H1 (cell line): ENCODE data around the gene RARB. TPM values are rescaled to one million over a fixed set of nuclear protein-coding genes. Genes with fewer than 3 reads are reported as not detected.

Experiments used
- CTCF ChIA-PET: fragments of 300-600 bp; sonication (Branson Sonifier 250); formaldehyde crosslinking; loops from one replicate; lab custom pipeline; 2021; ENCODE audit not compliant: partially characterized antibody; lab: Charles Lee
- POLR2A ChIA-PET: fragments of 300-600 bp; sonication (Branson Sonifier 250); formaldehyde crosslinking; loops from one replicate; lab custom pipeline; 2021; ENCODE audit warnings: inconsistent platforms; ENCODE audit not compliant: partially characterized antibody; lab: Charles Lee
- DNase-seq, 2 experiments: peaks; one replicate each; pipeline versions ENCODE4 v3.0.0 to v3.0.0-alpha.2; 2010 to 2022; ENCODE audit warnings: low spot score in 2 of 2, low read depth in 1 of 2, mixed read lengths in 1 of 2
- FAIRE-seq: peaks from 2 replicates; lab custom pipeline; 2011; peaks lifted over from hg19 to GRCh38; lab: Jason Lieb, UNC
- H2AFZ ChIP-seq: 2 replicates; pipeline ENCODE4 v1.8.1; 2012; ENCODE audit warnings: low read length, inconsistent platforms
- H2AK5ac ChIP-seq: 2 replicates; pipeline ENCODE4 v1.6.1; 2013; ENCODE audit warnings: low read depth, low read length
- H2BK120ac ChIP-seq: replicated peaks from 2 replicates; pipeline ENCODE3; 2013; ENCODE audit warnings: low read depth, low read length, inconsistent platforms
- H2BK12ac ChIP-seq: 2 replicates; pipeline ENCODE4 v1.6.1; 2013; ENCODE audit warnings: low read depth, low read length
- H2BK15ac ChIP-seq: 2 replicates; pipeline ENCODE4 v1.6.1; 2013; ENCODE audit warnings: low read length
- H2BK20ac ChIP-seq: 2 replicates; pipeline ENCODE4 v1.6.1; 2013; ENCODE audit warnings: low read length
- H2BK5ac ChIP-seq: 2 replicates; pipeline ENCODE4 v1.6.1; 2013; ENCODE audit warnings: low read depth, low read length
- H3K14ac ChIP-seq: 2 replicates; pipeline ENCODE4 v1.6.1; 2013; ENCODE audit warnings: inconsistent platforms; ENCODE audit not compliant: insufficient read length
- H3K18ac ChIP-seq: 2 replicates; pipeline ENCODE4 v1.6.1; 2013; ENCODE audit warnings: low read length; ENCODE audit errors: extremely low read depth
- H3K23ac ChIP-seq: 2 replicates; pipeline ENCODE4 v1.6.1; 2013; ENCODE audit warnings: inconsistent platforms; ENCODE audit not compliant: insufficient read length
- H3K23me2 ChIP-seq: 2 replicates; pipeline ENCODE4 v1.6.1; 2013; ENCODE audit warnings: low read depth, low read length
- H3K27ac ChIP-seq: 2 replicates; pipeline ENCODE4 v1.6.1; 2011; ENCODE audit warnings: low read depth, low read length, inconsistent platforms
- H3K27me3 ChIP-seq, 4 experiments: replicated peaks in 1 of 4; 1 replicate in 1 of 4; 2 replicates in 3 of 4; pipeline versions ENCODE4 v1.6.1 to v1.8.1; 2011 to 2013; ENCODE audit warnings: low read length in 3 of 4, mild to moderate bottlenecking in 3 of 4, inconsistent platforms in 2 of 4, mixed read lengths in 2 of 4, moderate library complexity in 1 of 4; ENCODE audit not compliant: control insufficient read depth in 3 of 4, insufficient read depth in 3 of 4; ENCODE audit errors: extremely low read depth in 1 of 4
- H3K36me3 ChIP-seq, 4 experiments: 2 replicates each; pipeline versions ENCODE4 v1.6.1 to v1.8.1; 2011 to 2013; ENCODE audit warnings: mild to moderate bottlenecking in 4 of 4, low read length in 3 of 4, moderate library complexity in 2 of 4, control low read depth in 1 of 4, inconsistent platforms in 1 of 4; ENCODE audit not compliant: insufficient read depth in 4 of 4, control insufficient read depth in 2 of 4
- H3K4ac ChIP-seq: replicated peaks from 2 replicates; pipeline ENCODE3; 2013; ENCODE audit warnings: low read length, low read depth, mixed read lengths, inconsistent platforms; ENCODE audit not compliant: insufficient read length
- H3K4me1 ChIP-seq, 4 experiments: replicated peaks in 1 of 4; 1 replicate in 1 of 4; 2 replicates in 3 of 4; pipeline versions ENCODE4 v1.6.1 to v1.8.1; 2011 to 2013; ENCODE audit warnings: low read length in 3 of 4, inconsistent platforms in 2 of 4, mixed read lengths in 1 of 4; ENCODE audit not compliant: insufficient read depth in 4 of 4, control insufficient read depth in 3 of 4
- H3K4me2 ChIP-seq, 2 experiments: 2 replicates each; pipeline versions ENCODE4 v1.6.1 to v1.8.1; 2011 to 2013; ENCODE audit warnings: low read depth in 2 of 2, low read length in 2 of 2, control low read depth in 1 of 2, inconsistent platforms in 1 of 2, mild to moderate bottlenecking in 1 of 2; ENCODE audit not compliant: insufficient read depth in 1 of 2
- H3K4me3 ChIP-seq, 4 experiments: fragments of 200-600, 300-600 bp in 1 of 4; sonication (generic), shearing (Covaris generic), sonication (Bioruptor Twin) in 1 of 4; 2 replicates each; pipeline versions ENCODE4 v1.5.1 to v1.8.1; 2011 to 2016; ENCODE audit warnings: low read length in 4 of 4, low read depth in 3 of 4, control low read depth in 2 of 4, inconsistent platforms in 2 of 4, mild to moderate bottlenecking in 2 of 4, mixed read lengths in 1 of 4, moderate library complexity in 1 of 4; ENCODE audit not compliant: insufficient read depth in 2 of 4; ENCODE audit errors: extremely low read depth in 1 of 4
- H3K56ac ChIP-seq: replicated peaks from 2 replicates; pipeline ENCODE3; 2013; ENCODE audit warnings: low read depth, mild to moderate bottlenecking, mixed read lengths, low read length, inconsistent platforms; ENCODE audit not compliant: insufficient read length
- H3K79me1 ChIP-seq: 2 replicates; pipeline ENCODE4 v1.6.1; 2013; ENCODE audit warnings: low read depth, low read length, control low read depth
- H3K79me2 ChIP-seq, 2 experiments: 2 replicates each; pipeline versions ENCODE4 v1.6.1 to v1.8.1; 2012 to 2013; ENCODE audit warnings: low read length in 2 of 2, mild to moderate bottlenecking in 2 of 2, inconsistent platforms in 1 of 2; ENCODE audit not compliant: insufficient read depth in 2 of 2, control insufficient read depth in 1 of 2
- H3K9ac ChIP-seq, 4 experiments: replicated peaks in 1 of 4; 1 replicate in 1 of 4; 2 replicates in 3 of 4; pipeline versions ENCODE4 v1.6.1 to v1.8.1; 2011 to 2013; ENCODE audit warnings: low read depth in 3 of 4, low read length in 3 of 4, control low read depth in 2 of 4, mild to moderate bottlenecking in 2 of 4, moderate library complexity in 2 of 4, inconsistent platforms in 1 of 4; ENCODE audit errors: extremely low read depth in 1 of 4
- H3K9me3 ChIP-seq, 2 experiments: 2 replicates each; pipeline versions ENCODE4 v1.6.1 to v1.8.1; 2012 to 2013; ENCODE audit warnings: mild to moderate bottlenecking in 2 of 2, moderate library complexity in 2 of 2, control low read depth in 1 of 2, inconsistent platforms in 1 of 2, low read depth in 1 of 2, low read length in 1 of 2, mixed read lengths in 1 of 2; ENCODE audit not compliant: insufficient read depth in 2 of 2
- H4K20me1 ChIP-seq, 2 experiments: replicated peaks in 1 of 2; 2 replicates each; pipeline versions ENCODE3 to v1.8.1; 2011 to 2013; ENCODE audit warnings: inconsistent platforms in 2 of 2, low read length in 2 of 2, mild to moderate bottlenecking in 1 of 2; ENCODE audit not compliant: insufficient read depth in 2 of 2, control insufficient read depth in 1 of 2
- H4K5ac ChIP-seq: 2 replicates; pipeline ENCODE4 v1.6.1; 2013; ENCODE audit warnings: low read length, low read depth, mixed read lengths, inconsistent platforms; ENCODE audit not compliant: insufficient read length
- H4K8ac ChIP-seq: 2 replicates; pipeline ENCODE4 v1.8.0; 2013; ENCODE audit warnings: mild to moderate bottlenecking, moderate library complexity, low read length, inconsistent platforms; ENCODE audit not compliant: insufficient read depth; ENCODE audit errors: extremely low read depth
- H4K91ac ChIP-seq: replicated peaks from 2 replicates; pipeline ENCODE3; 2013; ENCODE audit warnings: low read length, mixed read lengths, inconsistent platforms; ENCODE audit not compliant: insufficient read length
- BCL11A ChIP-seq, 2 experiments: IDR thresholded peaks; one replicate each; pipeline ENCODE4 v1.6.1; 2011; ENCODE audit warnings: low read depth in 2 of 2, low read length in 2 of 2, mild to moderate bottlenecking in 2 of 2
- EP300 ChIP-seq, 2 experiments: IDR thresholded peaks; 1 replicate in 1 of 2; 2 replicates in 1 of 2; pipeline ENCODE4 v1.6.1; 2011 to 2012; ENCODE audit warnings: low read depth in 2 of 2, low read length in 2 of 2, mild to moderate bottlenecking in 2 of 2, borderline replicate concordance in 1 of 2, inconsistent platforms in 1 of 2, moderate library complexity in 1 of 2
- GABPA ChIP-seq: IDR thresholded peaks from 2 replicates; pipeline ENCODE4 v1.6.1; 2011; ENCODE audit warnings: mild to moderate bottlenecking, low read length, moderate library complexity, borderline replicate concordance; ENCODE audit not compliant: insufficient read depth
- GTF2F1 ChIP-seq: IDR thresholded peaks from 2 replicates; pipeline ENCODE4 v1.6.1; 2012; ENCODE audit warnings: low read depth, low read length, improper control_type of control experiment, borderline replicate concordance
- JUN ChIP-seq: IDR thresholded peaks from 2 replicates; pipeline ENCODE4 v1.6.1; 2011; ENCODE audit warnings: low read depth, mild to moderate bottlenecking, improper control_type of control experiment, low read length
- JUND ChIP-seq: IDR thresholded peaks from 2 replicates; pipeline ENCODE4 v1.6.1; 2011; ENCODE audit warnings: mild to moderate bottlenecking, improper control_type of control experiment, low read length
- NRF1 ChIP-seq: IDR thresholded peaks from 2 replicates; pipeline ENCODE4 v1.6.1; 2011; ENCODE audit warnings: mild to moderate bottlenecking, low read depth, low read length, improper control_type of control experiment
- POU5F1 ChIP-seq: IDR thresholded peaks from 2 replicates; pipeline ENCODE4 v1.6.1; 2011; ENCODE audit warnings: low read depth, mild to moderate bottlenecking, low read length, moderate library complexity
- RBBP5 ChIP-seq: IDR thresholded peaks from 2 replicates; pipeline ENCODE4 v1.7.1; 2012; ENCODE audit warnings: low read depth, mild to moderate bottlenecking, inconsistent platforms, low read length, moderate library complexity, borderline replicate concordance
- SP1 ChIP-seq: IDR thresholded peaks from 2 replicates; pipeline ENCODE4 v1.6.1; 2011; ENCODE audit warnings: low read depth, low read length
- SRF ChIP-seq: IDR thresholded peaks from 2 replicates; pipeline ENCODE4 v1.6.1; 2011; ENCODE audit warnings: mild to moderate bottlenecking, low read depth, low read length, moderate library complexity
- USF2 ChIP-seq: IDR thresholded peaks from 2 replicates; pipeline ENCODE4 v1.6.1; 2011; ENCODE audit warnings: low read length, improper control_type of control experiment
- YY1 ChIP-seq: IDR thresholded peaks from 2 replicates; pipeline ENCODE4 v1.6.1; 2011; ENCODE audit warnings: low read depth, mild to moderate bottlenecking, low read length
- WGBS, 2 experiments: shearing (Covaris generic) in 1 of 2; methylation state at CpG; one replicate each; pipeline versions ENCODE4 v1.1.6 to v1.1.7; 2013 to 2015; ENCODE audit warnings: low lambda C conversion rate in 2 of 2, mixed read lengths in 2 of 2, inconsistent platforms in 1 of 2, low coverage in 1 of 2, missing lambda C conversion rate in 1 of 2; ENCODE audit not compliant: insufficient replicate concordance in 2 of 2, insufficient coverage in 1 of 2, insufficient read length in 1 of 2; ENCODE audit errors: extremely low coverage in 1 of 2, missing lambda C conversion rate in 1 of 2; 5-methylcytosine and 5-hydroxymethylcytosine counted together
- polyA plus RNA-seq, 7 experiments: library from polyadenylated mRNA; depleted of rRNA in 3 of 7; stranded (reverse) in 5 of 7; unstranded in 2 of 7; fragments of >200 nt in 5 of 7; fragments of 200-250 nt in 2 of 7; gene quantifications; 1 replicate in 5 of 7; 2 replicates in 1 of 7; 4 replicates in 1 of 7; pipeline versions ENCODE4 v1.2.1 to v1.2.3, GENCODE V29; 2011 to 2013; ENCODE audit warnings: missing spikeins in 2 of 7, mixed read lengths in 2 of 7
- total RNA-seq: library from RNA; stranded (reverse); fragmentation: NEBNext Ultra II Directional; extraction: Animal tissue kit (Norgen Biotek cat#: 25700); gene quantifications from 2 replicates; pipeline ENCODE4 v1.2.1, GENCODE V29; 2021

RARB gene
- total and polyA plus RNA-seq, 2 of the 8 experiments (the other 6 are each of a cell fraction or from before 2014, with no cell fraction given): 0.15 to 0.22 TPM

- WGBS, 2 experiments: 92% methylated on average over 5 of the region's 5 CpGs; no CpG with 5 or more reads in 1 of the 2 experiments
- no peaks in the 10 kb centered on the region for H3K79me2 ChIP-seq
- TF ChIP-seq RBBP5 (no peak), GABPA (no peak), JUN (no peak), YY1 (no peak), SRF (no peak), GTF2F1 (no peak), POU5F1 (no peak), SP1 (no peak), JUND (no peak), BCL11A (IDR thresholded peaks at IDR 0.05; ENCODE audit: low read depth in 2 of 2, low read length in 2 of 2) (no peak), USF2 (no peak), EP300 (IDR thresholded peaks at IDR 0.05; ENCODE audit: borderline replicate concordance in 1 of 2, low read depth in 2 of 2, low read length in 2 of 2) (no peak), NRF1 (no peak)
These were observed 24.1 kb downstream of the RARB start for GRCh38 chr3:25452192-25452591.

More at GRCh38 chr3:25452192-25452591, 24.1 kb downstream of the RARB start:
- FAIRE-seq: no peak
- no peak overlapping the region for H3K4me3 ChIP-seq
- H3K79me1 ChIP-seq: no peaks in the 10 kb centered on the region
- no peak overlapping the region for H3K18ac ChIP-seq
- H2AFZ ChIP-seq: no peak overlapping the region
- H4K20me1 ChIP-seq: no peaks in the 10 kb centered on the region
- H3K23me2 ChIP-seq: no peaks in the 10 kb centered on the region
- POLR2A ChIA-PET: no interaction called here
- no peak for DNase-seq
- no peak overlapping the region for H3K56ac ChIP-seq
- no peak overlapping the region for H2BK12ac ChIP-seq
- no peak overlapping the region for H3K4me2 ChIP-seq
- H3K36me3 ChIP-seq: no peaks in the 10 kb centered on the region
- CTCF ChIA-PET: no interaction called here
- H4K8ac ChIP-seq: no peak overlapping the region
- no peak overlapping the region for H2BK20ac ChIP-seq
- peaks cover 0 to 19% (median 11%) of the 10 kb centered on the region in 4 experiments; a peak in 5 of 7 replicates for H3K4me1 ChIP-seq
- no peak overlapping the region for H2BK5ac ChIP-seq
- no peaks in the 10 kb centered on the region for H3K9me3 ChIP-seq
- H2BK15ac ChIP-seq: no peak overlapping the region
- no peak overlapping the region for H3K9ac ChIP-seq
- H2AK5ac ChIP-seq: no peak overlapping the region
- H3K27me3 ChIP-seq: no peaks in the 10 kb centered on the region
- H3K14ac ChIP-seq: no peak overlapping the region
- H4K5ac ChIP-seq: no peak overlapping the region
- no peak overlapping the region for H3K27ac ChIP-seq
- no peak overlapping the region for H2BK120ac ChIP-seq
- no peak overlapping the region for H3K23ac ChIP-seq
- no peak overlapping the region for H3K4ac ChIP-seq
- H4K91ac ChIP-seq: no peak overlapping the region
